ENCODE data around the gene DOCK10. TPM values are rescaled to one million over a fixed set of nuclear protein-coding genes. Genes with fewer than 3 reads are reported as not detected.

Gene DOCK10
- total RNA-seq, 4 donors from 2014 or later, result 8.1 to 35.4 (median 17.2) TPM

GRCh38 chr2:224982910-224983711 lies 59.2 kb downstream of the DOCK10 start:
- Histone ChIP-seq H3K4me1 (peaks cover 22% of the 10 kb centered on the region), H3K36me3 (no peaks in the 10 kb centered on the region), H3K9me3 (no peaks in the 10 kb centered on the region), H3K27ac (peak overlapping the region; percentile 35), H3K4me3 (peak overlapping the region; percentile 32), H3K27me3 (no peaks in the 10 kb centered on the region)
- WGBS, result 24% methylated on average over 14 of the region's 14 CpGs
- TF ChIP-seq CTCF (IDR thresholded peaks at IDR 0.05) (no peak), POLR2A (IDR thresholded peaks at IDR 0.05) (no peak), POLR2AphosphoS5 (IDR thresholded peaks at IDR 0.05) (no peak), EP300 (IDR thresholded peaks at IDR 0.05) (no peak)
- DNase-seq (ENCODE audit: low spot score in 2 of 2), result no peak

- Histone ChIP-seq H3K36me3 (no peaks in the 10 kb centered on the region), H3K4me1 (peaks cover 22% of the 10 kb centered on the region), H3K27ac (peak overlapping the region; percentile 35), H3K9me3 (no peaks in the 10 kb centered on the region), H3K27me3 (no peaks in the 10 kb centered on the region), H3K4me3 (peak overlapping the region; percentile 32)
- DNase-seq (ENCODE audit: low spot score in 2 of 2), result no peak
- WGBS, result 81% methylated on average over 10 of the region's 10 CpGs
- TF ChIP-seq POLR2A (IDR thresholded peaks at IDR 0.05), result no peak
- no peak for TF ChIP-seq CTCF (IDR thresholded peaks at IDR 0.05)
- TF ChIP-seq EP300 (IDR thresholded peaks at IDR 0.05), result no peak
- TF ChIP-seq POLR2AphosphoS5 (IDR thresholded peaks at IDR 0.05), result no peak
These were observed 60.0 kb downstream of the DOCK10 start for GRCh38 chr2:224982226-224982625.

GRCh38 chr2:224976629-224977525 lies 65.4 kb downstream of the DOCK10 start:
- Histone ChIP-seq H3K9me3 (no peaks in the 10 kb centered on the region), H3K27ac (no peak overlapping the region), H3K4me3 (no peak overlapping the region), H3K4me1 (peaks cover 9% of the 10 kb centered on the region), H3K36me3 (no peaks in the 10 kb centered on the region), H3K27me3 (no peaks in the 10 kb centered on the region)
- 83% methylated on average over 7 of the region's 7 CpGs for WGBS
- no peak for TF ChIP-seq POLR2A (IDR thresholded peaks at IDR 0.05)
- no peak for TF ChIP-seq EP300 (IDR thresholded peaks at IDR 0.05)
- no peak for TF ChIP-seq CTCF (IDR thresholded peaks at IDR 0.05)
- no peak for TF ChIP-seq POLR2AphosphoS5 (IDR thresholded peaks at IDR 0.05)
- DNase-seq (ENCODE audit: low spot score in 2 of 2), result no peak

GRCh38 chr2:224975761-224976160 lies 66.5 kb downstream of the DOCK10 start:
- 78% methylated on average over 4 of the region's 4 CpGs for WGBS
- no peak overlapping the region for H3K4me3 ChIP-seq
- no peaks in the 10 kb centered on the region for H3K9me3 ChIP-seq
- peaks cover 9% of the 10 kb centered on the region for H3K4me1 ChIP-seq
- no peaks in the 10 kb centered on the region for H3K36me3 ChIP-seq
- no peak for TF ChIP-seq CTCF (IDR thresholded peaks at IDR 0.05)
- TF ChIP-seq POLR2AphosphoS5 (IDR thresholded peaks at IDR 0.05), result no peak
- no peak for TF ChIP-seq POLR2A (IDR thresholded peaks at IDR 0.05)
- TF ChIP-seq EP300 (IDR thresholded peaks at IDR 0.05), result no peak
- no peak overlapping the region for H3K27ac ChIP-seq
- no peaks in the 10 kb centered on the region for H3K27me3 ChIP-seq
- DNase-seq (ENCODE audit: low spot score in 2 of 2), result no peak

Measured in suprapubic skin (tissue), 4 donors.